ENCODE measurements around the gene PABPN1L. TPM values are rescaled to one million over a fixed set of nuclear protein-coding genes. Genes with fewer than 3 reads are reported as not detected.

Gene PABPN1L
- total and polyA plus RNA-seq, 2 of the 13 experiments (the other 11 are each of a cell fraction or from before 2014, with no cell fraction given), result not detected

GRCh38 chr16:88880226-88881006, 14.0 kb upstream of the PABPN1L start (continued):
- TF ChIP-seq EP300 (IDR thresholded peaks at IDR 0.05; ENCODE audit: low read depth in 2 of 2, low read length in 2 of 2) (no peak), EP300 (CRISPR knock-in tag; IDR thresholded peaks at IDR 0.05; ENCODE audit: borderline replicate concordance) (no peak), ZNF20 (CRISPR knock-in tag; IDR thresholded peaks at IDR 0.05) (no peak), SOX5 (CRISPR knock-in tag; IDR thresholded peaks at IDR 0.05; ENCODE audit: borderline replicate concordance) (no peak), CBX5 (CRISPR knock-in tag; IDR thresholded peaks at IDR 0.05; ENCODE audit: borderline replicate concordance) (no peak), ZNF337 (CRISPR knock-in tag; IDR thresholded peaks at IDR 0.05; ENCODE audit: borderline replicate concordance, low read depth) (no peak), IRF2 (CRISPR knock-in tag; IDR thresholded peaks at IDR 0.05) (no peak), SETDB1 (CRISPR knock-in tag; IDR thresholded peaks at IDR 0.05; ENCODE audit: borderline replicate concordance) (no peak), DNMT1 (CRISPR knock-in tag; IDR thresholded peaks at IDR 0.05) (no peak), MAFK (conservative IDR thresholded peaks at IDR 0.05 in 1 of 2, IDR thresholded peaks at IDR 0.05 in 1 of 2; ENCODE audit: low read length in 2 of 2) (no peak), ARNTL (CRISPR knock-in tag; IDR thresholded peaks at IDR 0.05) (no peak), ZFY (CRISPR knock-in tag; IDR thresholded peaks at IDR 0.05) (no peak), RARA (CRISPR knock-in tag; IDR thresholded peaks at IDR 0.05) (peak; percentile 48; the same call in 1 of the 2 replicates), NRL (CRISPR knock-in tag; IDR thresholded peaks at IDR 0.05; ENCODE audit: borderline replicate concordance) (peak; percentile 57; the same call in 1 of the 2 replicates), GATAD2A (CRISPR knock-in tag; IDR thresholded peaks at IDR 0.05) (no peak), ZNF569 (CRISPR knock-in tag; IDR thresholded peaks at IDR 0.05; ENCODE audit: borderline replicate concordance) (no peak), BHLHE40 (IDR thresholded peaks at IDR 0.05; ENCODE audit: low read length) (no peak), TCF12 (IDR thresholded peaks at IDR 0.05) (no peak), TCF12 (CRISPR knock-in tag; IDR thresholded peaks at IDR 0.05) (no peak), HHEX (CRISPR knock-in tag; IDR thresholded peaks at IDR 0.05) (no peak), ZBTB38 (CRISPR knock-in tag; IDR thresholded peaks at IDR 0.05) (no peak), PCBP1 (IDR thresholded peaks at IDR 0.05; ENCODE audit: borderline replicate concordance, low read depth, low read length) (no peak), ZNF800 (CRISPR knock-in tag; IDR thresholded peaks at IDR 0.05) (0 out of 2 replicates have a peak, but pooled peaks have one; percentile 76)
- TF ChIP-seq, protein P1, sequence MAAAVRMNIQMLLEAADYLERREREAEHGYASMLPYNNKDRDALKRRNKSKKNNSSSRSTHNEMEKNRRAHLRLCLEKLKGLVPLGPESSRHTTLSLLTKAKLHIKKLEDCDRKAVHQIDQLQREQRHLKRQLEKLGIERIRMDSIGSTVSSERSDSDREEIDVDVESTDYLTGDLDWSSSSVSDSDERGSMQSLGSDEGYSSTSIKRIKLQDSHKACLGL (CRISPR knock-in tag; IDR thresholded peaks at IDR 0.05), result no peak
- TF ChIP-seq, protein P2, sequence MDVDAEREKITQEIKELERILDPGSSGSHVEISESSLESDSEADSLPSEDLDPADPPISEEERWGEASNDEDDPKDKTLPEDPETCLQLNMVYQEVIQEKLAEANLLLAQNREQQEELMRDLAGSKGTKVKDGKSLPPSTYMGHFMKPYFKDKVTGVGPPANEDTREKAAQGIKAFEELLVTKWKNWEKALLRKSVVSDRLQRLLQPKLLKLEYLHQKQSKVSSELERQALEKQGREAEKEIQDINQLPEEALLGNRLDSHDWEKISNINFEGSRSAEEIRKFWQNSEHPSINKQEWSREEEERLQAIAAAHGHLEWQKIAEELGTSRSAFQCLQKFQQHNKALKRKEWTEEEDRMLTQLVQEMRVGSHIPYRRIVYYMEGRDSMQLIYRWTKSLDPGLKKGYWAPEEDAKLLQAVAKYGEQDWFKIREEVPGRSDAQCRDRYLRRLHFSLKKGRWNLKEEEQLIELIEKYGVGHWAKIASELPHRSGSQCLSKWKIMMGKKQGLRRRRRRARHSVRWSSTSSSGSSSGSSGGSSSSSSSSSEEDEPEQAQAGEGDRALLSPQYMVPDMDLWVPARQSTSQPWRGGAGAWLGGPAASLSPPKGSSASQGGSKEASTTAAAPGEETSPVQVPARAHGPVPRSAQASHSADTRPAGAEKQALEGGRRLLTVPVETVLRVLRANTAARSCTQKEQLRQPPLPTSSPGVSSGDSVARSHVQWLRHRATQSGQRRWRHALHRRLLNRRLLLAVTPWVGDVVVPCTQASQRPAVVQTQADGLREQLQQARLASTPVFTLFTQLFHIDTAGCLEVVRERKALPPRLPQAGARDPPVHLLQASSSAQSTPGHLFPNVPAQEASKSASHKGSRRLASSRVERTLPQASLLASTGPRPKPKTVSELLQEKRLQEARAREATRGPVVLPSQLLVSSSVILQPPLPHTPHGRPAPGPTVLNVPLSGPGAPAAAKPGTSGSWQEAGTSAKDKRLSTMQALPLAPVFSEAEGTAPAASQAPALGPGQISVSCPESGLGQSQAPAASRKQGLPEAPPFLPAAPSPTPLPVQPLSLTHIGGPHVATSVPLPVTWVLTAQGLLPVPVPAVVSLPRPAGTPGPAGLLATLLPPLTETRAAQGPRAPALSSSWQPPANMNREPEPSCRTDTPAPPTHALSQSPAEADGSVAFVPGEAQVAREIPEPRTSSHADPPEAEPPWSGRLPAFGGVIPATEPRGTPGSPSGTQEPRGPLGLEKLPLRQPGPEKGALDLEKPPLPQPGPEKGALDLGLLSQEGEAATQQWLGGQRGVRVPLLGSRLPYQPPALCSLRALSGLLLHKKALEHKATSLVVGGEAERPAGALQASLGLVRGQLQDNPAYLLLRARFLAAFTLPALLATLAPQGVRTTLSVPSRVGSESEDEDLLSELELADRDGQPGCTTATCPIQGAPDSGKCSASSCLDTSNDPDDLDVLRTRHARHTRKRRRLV (CRISPR knock-in tag; IDR thresholded peaks at IDR 0.05), result no peak

All from HepG2 (cell line).